Activated T-cell treated with anti-CD3 and anti-CD28 coated beads for 1 hour (primary cell): ENCODE data around the gene SDK1.

Experiments
- DNase-seq: peaks from one replicate; pipeline ENCODE4 v3.0.0-alpha.2; 2020; ENCODE audit warnings: low read depth

Gene SDK1

DNA sequence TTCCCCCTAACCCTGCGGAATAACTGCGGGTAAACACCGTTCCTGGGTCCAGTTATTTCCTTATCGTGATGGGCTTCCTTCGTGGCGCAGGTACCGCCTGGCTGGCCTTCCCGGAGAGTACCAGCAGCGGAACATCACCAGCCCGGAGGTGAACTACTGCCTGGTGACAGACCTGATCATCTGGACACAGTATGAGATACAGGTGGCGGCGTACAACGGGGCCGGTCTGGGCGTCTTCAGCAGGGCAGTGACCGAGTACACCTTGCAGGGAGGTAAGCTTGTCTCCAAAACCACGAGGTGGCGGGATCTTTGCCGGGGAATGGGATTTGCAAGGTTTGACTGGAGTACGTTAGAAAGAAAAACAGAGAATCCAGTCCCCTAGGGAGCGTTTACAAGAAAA lies 716.0 kb downstream of the SDK1 start:
- no peak for DNase-seq

DNA sequence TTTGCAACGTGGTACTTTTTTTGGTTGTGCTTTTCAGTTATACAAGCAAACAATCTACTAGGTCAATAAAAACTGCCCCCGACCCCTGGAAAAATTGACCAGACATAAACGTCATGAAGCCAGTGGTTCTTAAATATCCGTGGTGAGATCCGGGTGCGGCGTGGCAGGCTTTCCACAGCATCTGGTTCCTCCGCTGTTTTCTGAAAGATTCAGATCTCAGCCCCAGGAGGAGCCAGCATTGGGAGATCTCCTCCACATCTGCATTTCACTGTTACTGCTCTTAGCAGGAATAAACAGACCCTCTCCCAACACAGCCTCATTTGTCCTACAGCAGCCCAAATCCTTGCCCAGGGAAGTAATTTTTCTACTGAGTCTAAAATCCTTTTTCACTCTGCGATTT lies 716.7 kb downstream of the SDK1 start:
- DNase-seq, result no peak

DNA sequence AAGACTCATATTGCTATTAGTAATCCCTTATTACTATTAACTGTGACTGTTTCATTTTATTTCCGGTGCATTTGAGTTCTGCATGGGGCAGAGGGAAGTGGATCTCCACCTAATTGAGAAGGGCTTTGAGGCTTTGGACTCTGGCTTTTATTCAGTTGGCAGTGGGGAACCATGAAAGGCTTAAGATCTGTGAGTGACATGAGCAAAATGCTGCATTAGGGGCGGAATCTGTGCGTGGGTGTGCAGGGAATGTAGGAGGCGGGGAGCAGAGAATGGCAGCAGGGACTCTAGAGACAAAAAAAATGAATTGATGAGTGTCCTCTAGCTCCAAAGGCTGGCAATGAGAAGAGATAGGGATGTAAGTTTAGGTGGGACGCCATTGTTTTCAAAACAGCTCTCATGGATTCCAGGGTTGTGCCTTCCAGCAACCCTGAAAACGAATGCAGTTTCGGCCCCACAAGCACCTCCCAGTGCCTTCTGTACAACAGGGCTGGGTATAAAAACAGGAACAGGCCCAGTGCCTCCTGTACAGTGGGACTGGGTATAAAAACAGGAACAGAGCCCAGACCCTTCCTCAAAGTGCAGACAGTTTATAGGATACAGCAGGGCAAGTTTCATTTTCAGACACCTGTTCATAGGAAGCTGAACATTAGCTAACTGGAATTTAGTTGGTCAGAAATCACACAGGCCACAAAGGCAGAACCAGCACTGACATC lies 717.7 kb downstream of the SDK1 start:
- DNase-seq, result no peak

DNA sequence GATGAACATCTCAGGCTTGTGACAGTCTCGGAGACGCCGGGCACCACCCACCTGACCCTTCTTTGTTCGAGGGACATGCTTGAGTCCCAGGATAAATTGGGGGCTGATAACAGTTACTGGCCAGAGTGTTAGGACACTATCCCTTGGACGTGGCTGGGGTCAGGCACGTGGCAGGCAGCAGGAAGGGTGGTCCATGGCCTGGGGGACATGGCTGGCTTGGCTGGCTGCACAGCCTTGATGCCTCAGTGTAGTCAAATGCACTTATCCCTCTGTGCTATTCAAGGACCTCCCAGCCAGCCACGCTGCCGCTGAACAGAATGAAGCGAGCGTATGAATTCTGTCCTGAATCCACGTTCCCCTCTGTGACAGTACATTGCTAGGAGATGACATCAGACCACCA lies 719.0 kb downstream of the SDK1 start:
- DNase-seq, result no peak

DNA sequence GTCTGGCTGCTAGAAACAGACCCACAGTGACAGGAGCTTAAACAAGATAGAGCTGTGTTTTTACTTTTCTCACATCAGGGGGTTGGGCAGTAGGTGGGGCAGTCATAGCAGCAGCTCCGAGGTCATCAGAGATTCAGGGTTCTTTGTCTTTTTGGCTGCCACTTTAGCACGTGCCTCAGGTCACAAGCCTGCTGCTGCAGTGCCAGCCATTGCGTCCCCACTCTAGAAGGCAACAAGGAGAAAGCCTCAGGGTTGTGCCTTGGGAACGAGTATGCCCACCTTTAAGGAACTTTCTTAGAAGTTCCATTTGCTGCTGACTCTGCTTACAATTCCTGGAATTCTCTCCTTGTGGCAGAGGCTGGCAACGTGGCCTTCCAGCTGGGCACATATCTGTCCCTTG lies 720.4 kb downstream of the SDK1 start:
- DNase-seq, result no peak

DNA sequence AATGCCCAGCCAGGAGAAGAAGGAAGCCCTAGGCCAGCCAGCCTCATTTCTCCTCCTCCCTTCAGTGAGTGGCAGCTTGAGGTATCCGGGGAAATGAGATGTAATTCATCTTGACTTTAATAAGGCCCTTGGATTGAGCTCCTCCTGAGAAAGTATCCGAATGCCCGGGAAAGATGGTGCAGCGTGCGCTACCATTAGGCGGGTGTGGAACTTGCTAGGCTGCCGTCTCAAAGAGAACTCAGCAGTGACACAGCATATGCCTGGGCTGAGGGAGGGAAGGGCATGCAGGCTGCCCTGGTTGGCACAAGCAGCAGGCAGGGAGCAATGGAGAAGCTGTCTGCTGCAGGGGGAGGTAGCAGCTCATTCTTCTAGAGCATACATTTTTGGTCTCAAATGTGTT lies 721.2 kb downstream of the SDK1 start:
- no peak for DNase-seq

DNA sequence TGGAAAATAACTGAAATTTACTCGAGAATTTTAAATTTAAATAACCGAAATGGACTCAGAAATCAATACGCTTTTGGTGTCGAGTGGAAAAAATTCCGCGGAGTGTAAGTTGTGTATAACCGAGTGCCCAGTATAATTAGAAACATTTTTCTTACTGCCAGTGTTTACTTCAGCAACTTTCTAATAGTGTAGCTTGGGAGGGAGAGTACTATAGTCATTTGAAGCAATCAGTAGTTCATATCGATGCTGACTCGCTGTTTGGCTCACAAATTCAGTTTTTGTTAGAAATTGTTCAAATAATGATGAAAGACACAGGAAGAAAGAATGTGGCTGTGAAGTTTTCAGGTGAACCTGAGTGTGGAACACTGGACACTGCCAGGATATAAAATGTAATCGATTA lies 722.5 kb downstream of the SDK1 start:
- no peak for DNase-seq

DNA sequence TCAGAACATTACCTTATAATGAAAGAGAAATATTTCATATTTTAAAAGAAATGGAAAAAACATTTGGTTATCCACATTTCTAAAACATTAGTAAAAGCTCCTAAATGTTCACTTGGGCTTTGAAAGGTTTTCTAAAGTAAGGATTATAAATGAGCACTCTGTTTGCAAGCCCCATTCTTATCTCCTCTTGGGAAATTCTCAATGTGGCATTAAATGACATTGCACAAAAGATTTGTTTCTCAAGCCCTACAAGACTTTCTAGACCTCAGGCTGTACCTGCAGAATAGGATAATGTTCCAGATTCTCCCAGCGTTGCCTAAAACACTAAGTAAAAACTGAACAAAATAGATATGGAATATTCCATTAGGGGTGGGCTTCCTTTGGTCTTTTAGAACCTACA lies 723.1 kb downstream of the SDK1 start:
- DNase-seq, result no peak

DNA sequence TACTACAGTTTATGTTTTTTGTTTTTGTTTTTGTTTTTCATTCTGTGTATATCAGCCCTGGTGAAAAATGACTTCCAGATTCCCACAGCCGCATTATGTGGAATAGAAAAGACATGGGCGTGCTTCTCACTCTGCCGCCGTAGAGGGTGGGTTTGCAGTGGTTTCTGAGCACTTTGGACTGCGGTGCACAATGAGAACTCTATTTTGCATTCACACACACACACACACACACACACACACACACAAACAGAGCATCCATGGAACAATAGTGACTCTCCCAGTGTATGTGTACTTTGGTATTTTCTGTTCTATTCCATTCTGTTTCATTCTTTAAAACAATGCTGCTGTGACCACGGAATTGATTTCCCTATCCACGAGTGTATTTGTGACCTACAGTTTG lies 723.8 kb downstream of the SDK1 start:
- no peak for DNase-seq

DNA sequence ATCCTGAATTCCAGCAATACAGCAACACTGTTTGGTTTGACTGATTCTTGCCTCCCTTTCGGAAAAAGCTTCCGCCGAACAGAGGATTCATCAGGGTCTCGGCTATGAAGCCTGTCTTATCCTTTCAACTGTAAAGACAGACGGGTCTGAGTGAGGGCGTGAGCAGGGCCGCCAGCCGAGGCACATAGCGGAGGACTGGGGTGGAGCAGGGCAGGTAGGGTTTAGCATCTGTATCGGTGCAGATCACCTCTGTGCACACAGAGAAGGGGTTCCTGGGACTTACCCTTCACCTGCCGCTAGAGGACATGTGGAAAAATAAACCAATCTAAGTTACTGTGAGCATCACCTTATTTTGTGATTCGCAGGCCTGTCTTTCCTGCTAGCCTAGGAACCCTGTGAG lies 724.2 kb downstream of the SDK1 start:
- DNase-seq, result no peak

DNA sequence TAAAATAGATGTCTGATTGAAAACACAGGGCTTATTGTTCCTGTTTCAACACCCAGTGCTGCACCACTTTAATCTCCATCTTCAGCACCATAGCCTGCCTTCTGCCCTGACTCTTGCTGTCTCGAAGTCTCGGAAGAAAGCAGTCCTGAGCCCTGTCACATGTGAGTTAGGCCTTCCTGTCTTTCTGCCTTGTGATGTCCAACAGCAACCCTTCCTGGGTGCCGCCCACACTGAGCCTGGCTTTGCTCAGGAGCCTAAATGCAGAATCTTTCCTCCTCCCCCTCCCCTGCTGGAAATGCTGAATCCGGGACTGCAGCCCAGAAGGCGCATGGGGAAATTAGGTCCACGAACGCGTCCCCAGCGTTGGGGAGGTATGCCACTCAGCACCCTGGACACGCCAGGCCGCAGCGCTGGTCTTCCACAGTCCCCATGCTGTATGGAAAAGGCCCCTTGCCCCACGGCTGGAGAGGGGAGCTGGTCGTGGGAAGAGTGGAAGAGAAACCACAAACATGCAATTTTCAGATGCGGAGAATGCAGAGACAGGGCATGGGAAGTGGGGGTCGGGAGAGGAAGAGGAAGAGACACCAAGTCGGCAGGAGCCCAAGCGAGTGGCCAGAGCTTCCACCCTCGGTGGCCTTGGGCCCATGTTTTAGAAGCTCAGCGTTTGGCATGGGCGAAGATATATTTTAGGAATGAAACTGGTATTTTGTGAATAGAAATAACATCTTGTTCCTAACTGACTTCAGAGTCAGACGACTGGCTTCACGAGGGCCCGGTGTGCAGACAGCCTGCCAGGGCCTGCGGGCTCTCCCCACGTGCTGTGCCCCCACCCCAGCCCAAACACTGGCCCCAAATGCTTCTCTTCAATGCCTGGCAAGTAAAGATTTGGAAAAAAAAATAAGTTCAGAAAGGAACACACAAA lies 724.9 kb downstream of the SDK1 start:
- no peak for DNase-seq

DNA sequence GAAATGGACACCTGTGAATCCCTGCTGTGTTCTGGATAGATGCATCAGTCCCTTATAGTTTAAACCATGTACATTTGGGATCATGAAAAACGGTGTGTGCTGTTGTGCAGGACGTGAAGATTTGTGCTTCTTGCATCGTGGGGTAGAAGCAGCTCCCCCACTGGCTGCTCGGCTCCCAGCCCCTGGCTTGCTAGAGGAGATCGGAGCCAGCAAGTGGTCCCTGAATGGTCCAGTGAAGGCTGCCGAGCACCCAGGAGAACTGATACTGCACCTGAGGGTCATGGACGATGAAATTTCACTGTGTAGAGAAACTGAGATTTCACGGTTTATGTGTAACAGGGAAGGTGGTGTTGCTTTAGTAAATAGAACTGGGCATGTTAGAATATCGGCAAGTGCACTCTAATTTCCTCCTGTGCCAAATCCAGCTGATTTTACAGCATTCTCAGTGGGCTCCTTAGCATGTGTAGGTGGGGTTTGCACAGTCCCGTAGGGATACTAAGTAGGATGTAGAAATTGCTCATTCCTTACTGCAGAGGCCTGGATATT lies 726.0 kb downstream of the SDK1 start:
- DNase-seq, result no peak

DNA sequence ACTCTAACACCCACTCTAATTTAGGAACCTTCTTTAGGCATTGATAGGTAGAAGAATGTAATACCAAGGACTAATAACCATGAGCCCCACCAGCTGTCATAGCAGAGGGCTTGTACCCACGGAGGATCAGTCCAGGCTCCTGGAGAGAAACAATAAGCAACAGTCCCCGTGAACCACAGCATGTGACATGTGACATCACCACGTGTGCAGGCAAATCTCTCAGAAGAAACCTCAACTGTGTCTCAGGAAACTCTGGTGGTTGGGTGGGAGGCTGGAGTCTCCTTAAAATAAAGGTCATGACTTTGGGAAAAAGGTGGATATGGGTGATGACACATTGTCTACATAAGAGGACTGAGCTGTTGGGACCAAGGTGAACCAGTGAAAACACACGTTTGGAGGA lies 727.2 kb downstream of the SDK1 start:
- DNase-seq, result no peak

DNA sequence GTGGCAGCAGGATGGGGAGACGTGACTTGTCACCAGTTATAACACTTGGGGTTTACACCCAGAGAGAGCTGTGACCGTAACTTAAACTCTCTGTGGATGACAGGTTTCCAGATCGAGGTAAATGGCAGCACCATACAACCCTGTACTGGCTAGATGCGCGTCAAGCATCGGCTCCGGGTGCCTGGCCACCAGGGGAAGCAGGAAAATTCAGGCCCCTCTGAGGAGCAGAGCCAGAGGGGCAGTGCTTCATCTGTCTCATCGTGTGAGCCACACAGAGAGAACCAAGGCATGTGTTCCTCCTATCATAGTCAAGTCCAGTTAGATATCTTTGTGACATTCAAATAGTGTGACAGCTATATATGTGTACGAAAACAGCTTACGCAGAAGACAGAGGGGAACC lies 728.9 kb downstream of the SDK1 start:
- DNase-seq, result no peak

DNA sequence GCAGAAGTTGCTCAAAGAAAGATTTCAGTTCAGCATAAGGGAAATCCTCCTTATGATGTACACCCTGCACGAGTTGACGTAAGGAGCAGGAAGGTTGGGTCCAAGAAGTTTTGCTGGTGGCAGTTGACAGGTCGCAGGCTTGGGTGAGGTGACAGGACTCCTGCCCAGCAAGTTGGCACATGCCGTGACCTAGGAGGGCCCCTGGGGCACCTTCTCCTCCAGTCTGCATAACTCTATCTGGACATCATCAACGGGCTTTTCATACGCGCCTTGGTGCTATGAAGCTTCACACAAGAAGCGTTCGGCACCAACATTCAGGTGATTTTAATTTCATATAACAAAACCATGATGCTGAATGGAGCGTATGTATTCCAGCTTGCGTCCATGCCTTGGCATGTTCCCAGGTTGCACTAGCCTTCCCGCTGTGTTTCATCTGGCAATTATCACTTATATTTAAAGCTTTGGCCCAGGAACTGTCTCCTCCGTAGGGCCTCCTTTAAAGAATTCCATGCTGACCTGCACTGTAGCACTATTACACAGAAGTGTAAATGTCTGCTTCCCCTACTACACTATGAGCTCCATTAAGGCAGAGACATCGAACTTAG lies 729.4 kb downstream of the SDK1 start:
- DNase-seq, result no peak

DNA sequence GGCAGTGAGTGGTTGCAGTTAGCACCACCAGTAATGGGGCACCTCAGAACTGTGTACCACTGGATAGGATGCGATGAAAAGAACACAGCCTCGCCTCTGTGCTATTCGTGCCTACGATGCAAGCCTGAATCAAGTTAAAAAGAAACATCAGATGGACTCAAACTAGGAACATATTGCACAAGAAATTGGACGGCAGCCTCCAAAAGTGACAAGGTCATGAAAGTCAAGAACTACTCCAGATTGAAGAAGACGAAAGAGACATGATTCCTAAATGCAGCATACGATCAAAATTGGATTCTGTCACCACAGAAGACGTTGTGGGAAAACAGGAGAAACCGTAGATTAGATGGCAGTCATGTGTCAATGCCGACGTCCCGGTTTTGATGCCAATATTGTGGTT lies 732.9 kb downstream of the SDK1 start:
- DNase-seq, result no peak

DNA sequence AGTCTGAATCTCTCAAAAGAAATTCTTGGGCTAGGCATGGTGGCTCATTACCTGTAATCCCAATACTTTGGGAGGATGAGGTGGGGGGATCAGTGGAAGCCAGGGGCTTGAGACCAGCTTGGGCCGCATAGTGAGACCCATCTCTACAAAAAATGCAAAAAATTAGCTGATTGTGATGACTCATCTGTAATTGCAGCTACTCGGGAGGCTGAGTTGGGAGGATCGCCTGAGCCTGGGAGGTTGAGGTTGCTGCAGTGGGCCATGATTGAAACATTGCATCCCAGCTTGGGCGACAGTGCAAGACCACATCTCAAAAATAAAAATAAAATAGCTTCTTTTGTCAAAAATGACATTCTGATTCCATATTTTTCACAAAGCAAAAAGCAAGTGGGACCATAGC lies 736.3 kb downstream of the SDK1 start:
- no peak for DNase-seq

DNA sequence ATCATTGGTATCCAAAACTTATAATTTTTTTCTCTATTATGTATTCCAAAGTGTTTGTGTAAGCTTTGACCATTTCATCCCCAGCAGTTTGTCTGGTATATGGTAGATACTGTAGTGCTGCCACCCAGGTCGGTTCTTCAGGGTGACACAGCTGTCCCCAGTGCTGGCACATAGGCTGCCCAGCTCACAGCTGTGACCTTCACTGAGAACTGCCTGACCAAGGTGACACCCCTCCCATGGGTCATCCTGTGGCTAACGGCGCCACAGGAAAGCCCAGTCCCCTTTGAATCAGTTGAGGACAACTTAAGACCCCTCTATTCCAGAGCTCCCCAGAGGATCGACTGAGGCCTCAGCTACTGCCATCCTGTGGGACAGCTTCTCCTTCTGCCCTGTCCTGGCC lies 736.8 kb downstream of the SDK1 start:
- no peak for DNase-seq

DNA sequence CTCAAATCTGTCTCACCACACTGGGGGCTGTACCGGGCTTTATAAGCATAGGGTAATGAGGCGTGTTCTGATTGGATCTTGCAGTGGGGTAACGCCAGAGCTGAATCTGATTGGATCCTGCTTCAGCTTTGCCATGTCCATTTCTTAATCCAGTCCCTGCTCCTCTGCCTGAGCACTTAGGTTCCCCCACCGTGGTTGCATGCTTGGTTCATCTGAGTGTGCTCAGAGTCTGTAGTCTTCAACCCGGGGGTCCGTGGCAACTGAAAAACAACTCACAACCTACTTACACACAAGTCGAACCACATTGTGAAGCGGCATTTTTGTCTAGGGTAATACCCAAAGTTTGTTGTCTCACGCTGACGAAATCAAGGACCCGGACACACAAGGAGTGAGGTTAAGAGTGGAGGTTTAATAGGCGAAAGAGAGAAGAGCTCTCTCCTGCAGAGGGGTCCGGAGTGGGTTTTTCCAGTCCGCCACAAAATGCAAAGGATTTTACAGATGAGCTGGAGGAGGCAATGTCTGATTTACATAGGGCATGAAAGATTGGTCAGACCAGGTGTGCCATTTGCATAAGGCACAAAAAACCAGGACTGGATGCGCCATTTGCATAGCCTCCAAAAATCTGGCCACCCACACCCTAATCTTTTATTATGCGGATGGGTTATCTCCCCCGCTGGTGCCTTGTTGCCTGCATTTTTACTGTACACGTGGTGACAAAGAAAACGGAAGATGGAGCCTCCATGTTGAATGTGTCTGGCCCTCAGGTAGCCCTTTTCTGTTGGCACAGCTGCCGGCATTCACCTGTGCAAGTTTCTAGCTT lies 739.3 kb downstream of the SDK1 start:
- DNase-seq, result no peak

DNA sequence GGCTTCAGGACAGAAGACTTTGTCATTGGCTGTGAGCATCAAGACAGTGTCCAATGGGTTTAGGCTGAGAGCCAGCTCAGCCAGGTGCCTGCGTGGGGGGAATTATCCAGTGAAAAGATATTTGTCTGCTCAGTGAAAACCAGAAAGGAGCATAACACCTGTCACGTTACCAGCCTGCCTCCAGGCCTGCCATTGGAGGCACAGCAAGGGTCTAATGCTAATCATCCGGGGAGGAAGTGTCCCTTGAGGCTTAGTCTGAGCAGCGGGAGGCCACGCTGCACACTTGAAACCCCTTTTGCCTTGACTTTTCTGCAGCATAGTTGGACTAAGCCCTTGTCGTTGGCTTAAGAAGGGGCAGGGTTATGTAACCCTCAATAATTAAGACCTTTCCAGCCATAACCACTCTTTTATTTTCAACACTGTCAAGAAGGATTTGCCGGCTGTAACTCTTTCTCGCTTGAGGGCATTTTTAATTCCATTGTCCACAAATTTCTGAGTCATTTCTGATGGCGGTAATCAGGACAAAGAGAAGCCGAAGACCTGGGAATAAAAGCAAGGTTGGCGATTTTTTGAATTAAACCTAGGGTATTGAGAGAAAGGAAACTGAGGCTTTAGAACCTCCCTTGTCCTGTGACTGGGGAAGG lies 741.5 kb downstream of the SDK1 start:
- DNase-seq, result no peak

DNA sequence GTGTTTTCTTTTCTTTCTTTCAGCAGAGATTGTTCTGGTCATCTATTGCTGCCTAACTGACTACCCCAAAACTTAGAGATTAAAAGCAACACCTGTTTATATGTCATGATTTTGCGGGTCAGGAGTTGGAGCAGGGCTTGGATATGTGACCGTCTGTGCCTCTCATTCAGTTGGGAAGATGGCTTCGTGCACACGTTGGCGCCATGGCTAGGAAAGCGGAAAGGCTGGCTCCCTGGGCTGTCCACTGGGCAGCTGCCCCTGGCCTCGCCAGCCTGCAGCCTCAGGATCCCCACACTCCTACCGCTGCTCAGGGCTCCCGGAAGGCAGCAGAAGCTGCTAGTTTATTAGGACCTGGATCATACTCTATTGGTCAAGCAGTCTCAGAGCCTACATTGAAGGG lies 742.9 kb downstream of the SDK1 start:
- DNase-seq, result no peak

DNA sequence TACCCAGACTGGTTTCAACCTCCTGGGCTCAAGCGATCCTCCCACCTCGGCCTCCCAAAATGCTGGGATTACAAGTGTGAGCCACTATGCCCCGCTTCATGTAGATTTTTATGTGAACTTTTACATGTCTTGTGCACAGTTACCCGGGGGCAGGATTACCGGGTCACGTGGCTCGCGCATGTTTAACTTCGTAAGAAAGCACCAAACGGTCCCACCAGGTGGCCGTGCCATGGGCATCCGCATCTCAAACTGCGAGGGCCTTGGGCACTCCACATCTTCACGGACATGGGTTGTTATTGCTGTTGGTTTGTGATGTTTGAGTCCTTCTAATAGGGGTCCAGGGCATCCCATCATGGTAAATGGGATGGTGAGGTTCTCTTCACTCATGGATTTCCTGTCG lies 744.4 kb downstream of the SDK1 start:
- no peak for DNase-seq
